ENCODE data around the gene VGLL3. TPM values are rescaled to one million over a fixed set of nuclear protein-coding genes. Genes with fewer than 3 reads are reported as not detected.

VGLL3 gene
- total RNA-seq, 3 donors from 2014 or later, result 17.9 to 60.0 (median 48.5) TPM

- no peak for DNase-seq (ENCODE audit: low spot score in 2 of 2)
- TF ChIP-seq POLR2AphosphoS5 (IDR thresholded peaks at IDR 0.05), result no peak
- TF ChIP-seq CTCF (IDR thresholded peaks at IDR 0.05), result no peak
- no peak for TF ChIP-seq POLR2A (IDR thresholded peaks at IDR 0.05)
Observed at GRCh38 chr3:86954747-86955146, 36.2 kb downstream of the VGLL3 start.

GRCh38 chr3:86954226-86954625 is 36.7 kb downstream of the VGLL3 start:
- intact Hi-C loops (cut with DNase I; ENCODE audit: low total_unique reads), result no loop called here
- no peaks in the 10 kb centered on the region for H3K27me3 ChIP-seq
- no peaks in the 10 kb centered on the region for H3K9me3 ChIP-seq
- no peak overlapping the region for H3K4me3 ChIP-seq
- H3K4me1 ChIP-seq, result no peaks in the 10 kb centered on the region
- no peak overlapping the region for H3K27ac ChIP-seq
- DNase-seq (ENCODE audit: low spot score in 2 of 2), result no peak
- no peaks in the 10 kb centered on the region for H3K36me3 ChIP-seq
- TF ChIP-seq POLR2A (IDR thresholded peaks at IDR 0.05), result no peak
- TF ChIP-seq POLR2AphosphoS5 (IDR thresholded peaks at IDR 0.05), result no peak
- no peak for TF ChIP-seq CTCF (IDR thresholded peaks at IDR 0.05)

More at GRCh38 chr3:86954747-86955146, 36.2 kb downstream of the VGLL3 start:
- H3K9me3 ChIP-seq, result no peaks in the 10 kb centered on the region
- no peak overlapping the region for H3K4me3 ChIP-seq
- intact Hi-C loops (cut with DNase I; ENCODE audit: low total_unique reads), result no loop called here
- H3K4me1 ChIP-seq, result no peaks in the 10 kb centered on the region
- no peaks in the 10 kb centered on the region for H3K27me3 ChIP-seq
- H3K27ac ChIP-seq, result no peak overlapping the region
- H3K36me3 ChIP-seq, result no peaks in the 10 kb centered on the region

- H3K36me3 ChIP-seq, result no peaks in the 10 kb centered on the region
- H3K27me3 ChIP-seq, result no peaks in the 10 kb centered on the region
- no peak overlapping the region for H3K4me3 ChIP-seq
- TF ChIP-seq POLR2AphosphoS5 (IDR thresholded peaks at IDR 0.05) (no peak), POLR2A (IDR thresholded peaks at IDR 0.05) (no peak), CTCF (IDR thresholded peaks at IDR 0.05) (no peak)
- H3K4me1 ChIP-seq, result no peaks in the 10 kb centered on the region
- H3K27ac ChIP-seq, result no peak overlapping the region
- intact Hi-C loops (cut with DNase I; ENCODE audit: low total_unique reads), result no loop called here
- no peak for DNase-seq (ENCODE audit: low spot score in 2 of 2)
- no peaks in the 10 kb centered on the region for H3K9me3 ChIP-seq
Observed at GRCh38 chr3:86951322-86951721, 39.6 kb downstream of the VGLL3 start.

GRCh38 chr3:86950717-86951116 is 40.2 kb downstream of the VGLL3 start:
- Histone ChIP-seq H3K27me3 (no peaks in the 10 kb centered on the region), H3K9me3 (no peaks in the 10 kb centered on the region), H3K36me3 (no peaks in the 10 kb centered on the region), H3K4me1 (no peaks in the 10 kb centered on the region), H3K4me3 (no peak overlapping the region), H3K27ac (no peak overlapping the region)
- DNase-seq (ENCODE audit: low spot score in 2 of 2), result no peak
- TF ChIP-seq CTCF (IDR thresholded peaks at IDR 0.05), result no peak
- no peak for TF ChIP-seq POLR2A (IDR thresholded peaks at IDR 0.05)
- TF ChIP-seq POLR2AphosphoS5 (IDR thresholded peaks at IDR 0.05), result no peak
- intact Hi-C loops (cut with DNase I; ENCODE audit: low total_unique reads), result no loop called here

GRCh38 chr3:86949850-86950249 is 41.1 kb downstream of the VGLL3 start:
- no peaks in the 10 kb centered on the region for H3K9me3 ChIP-seq
- DNase-seq (ENCODE audit: low spot score in 2 of 2), result no peak
- no peak overlapping the region for H3K27ac ChIP-seq
- no peaks in the 10 kb centered on the region for H3K27me3 ChIP-seq
- H3K4me3 ChIP-seq, result no peak overlapping the region
- H3K36me3 ChIP-seq, result no peaks in the 10 kb centered on the region
- TF ChIP-seq CTCF (IDR thresholded peaks at IDR 0.05) (no peak), POLR2AphosphoS5 (IDR thresholded peaks at IDR 0.05) (no peak), POLR2A (IDR thresholded peaks at IDR 0.05) (no peak)
- intact Hi-C loops (cut with DNase I; ENCODE audit: low total_unique reads), result no loop called here
- H3K4me1 ChIP-seq, result no peaks in the 10 kb centered on the region
